Astrocyte of the cerebellum (primary cell): Measurements from ENCODE around the gene NDUFA11.

Experiments
- DNase-seq: peaks from one replicate; pipeline ENCODE4 v3.0.0-alpha.2; 2011; ENCODE audit warnings: low read depth
- H3K4me3 ChIP-seq: 2 replicates; pipeline ENCODE4 v1.5.1; 2011; ENCODE audit warnings: mild to moderate bottlenecking, low read depth, low read length, moderate library complexity
- CTCF ChIP-seq: IDR thresholded peaks from 2 replicates; pipeline ENCODE4 v1.5.1; 2012; ENCODE audit warnings: low read length, low read depth, moderate library complexity, mild to moderate bottlenecking; ENCODE audit errors: missing control alignments
- in situ Hi-C: cut with HindIII; loops from 2 replicates; pipeline ENCODE4 v1.10.0; 2017; ENCODE audit warnings: low sequenced_read_pairs

Gene NDUFA11

GRCh38 chr19:5937550-5937949, 34.0 kb upstream of the NDUFA11 start:
- no peak for DNase-seq
- TF ChIP-seq CTCF: no peak
- no peak overlapping the region for H3K4me3 ChIP-seq
- in situ Hi-C loops: no loop called here

GRCh38 chr19:5936292-5936592, 32.7 kb upstream of the NDUFA11 start:
- TF ChIP-seq CTCF: no peak
- H3K4me3 ChIP-seq: no peak overlapping the region
- in situ Hi-C loops: no loop called here
- no peak for DNase-seq

GRCh38 chr19:5935473-5936291, 32.1 kb upstream of the NDUFA11 start:
- in situ Hi-C loops: no loop called here

GRCh38 chr19:5934774-5935472, 31.3 kb upstream of the NDUFA11 start:
- in situ Hi-C loops: loop anchor here (5.0 kb wide), 1 partner anchor 32 kb away; no protein-coding TSS in a partner anchor
- TF ChIP-seq CTCF: no peak
- H3K4me3 ChIP-seq: no peak overlapping the region
- DNase-seq: no peak

More at GRCh38 chr19:5935473-5936291, 32.1 kb upstream of the NDUFA11 start:
- no peak for DNase-seq
- TF ChIP-seq CTCF: no peak
- H3K4me3 ChIP-seq: no peak overlapping the region

- in situ Hi-C loops: loop anchor here (5.0 kb wide), 1 partner anchor 33 kb away; no protein-coding TSS in a partner anchor
- H3K4me3 ChIP-seq: no peak overlapping the region
- TF ChIP-seq CTCF: no peak
- DNase-seq: no peak
These were observed 30.4 kb upstream of the NDUFA11 start for GRCh38 chr19:5934069-5934401.

GRCh38 chr19:5933391-5934068, 29.9 kb upstream of the NDUFA11 start:
- in situ Hi-C loops: loop anchor here (5.0 kb wide), 1 partner anchor 34 kb away; no protein-coding TSS in a partner anchor
- TF ChIP-seq CTCF: no peak
- no peak overlapping the region for H3K4me3 ChIP-seq
- no peak for DNase-seq
